ENCODE data around the gene RMND5A.

RMND5A gene

GRCh38 chr2:86768189-86768949, 48.3 kb downstream of the RMND5A start:
- no peak for DNase-seq

GRCh38 chr2:86769838-86770237, 49.7 kb downstream of the RMND5A start:
- no peak for DNase-seq

GRCh38 chr2:86770816-86771301, 50.8 kb downstream of the RMND5A start:
- no peak for DNase-seq

- no peak for DNase-seq
Measured at GRCh38 chr2:86772611-86773010, 52.5 kb downstream of the RMND5A start.

- no peak for DNase-seq
Measured at GRCh38 chr2:86774862-86775261, 54.8 kb downstream of the RMND5A start.

- no peak for DNase-seq
Measured at GRCh38 chr2:86775338-86775737, 55.2 kb downstream of the RMND5A start.

GRCh38 chr2:86776532-86776931, 56.4 kb downstream of the RMND5A start:
- no peak for DNase-seq

GRCh38 chr2:86778957-86779356, 58.9 kb downstream of the RMND5A start:
- DNase-seq, result no peak

GRCh38 chr2:86779971-86780370, 59.9 kb downstream of the RMND5A start:
- DNase-seq, result no peak

GRCh38 chr2:86781363-86781762, 61.3 kb downstream of the RMND5A start:
- DNase-seq, result no peak

- no peak for DNase-seq
Measured at GRCh38 chr2:86782748-86783147, 62.7 kb downstream of the RMND5A start.

GRCh38 chr2:86783615-86784339, 63.7 kb downstream of the RMND5A start:
- DNase-seq, result no peak

GRCh38 chr2:86785456-86785855, 65.4 kb downstream of the RMND5A start:
- DNase-seq, result no peak

GRCh38 chr2:86786001-86786536, 66.0 kb downstream of the RMND5A start:
- no peak for DNase-seq

GRCh38 chr2:86787736-86788135, 67.6 kb downstream of the RMND5A start:
- no peak for DNase-seq

- no peak for DNase-seq
Measured at GRCh38 chr2:86788165-86788564, 68.1 kb downstream of the RMND5A start.

GRCh38 chr2:86788881-86789686, 69.0 kb downstream of the RMND5A start:
- no peak for DNase-seq

- DNase-seq, result no peak
Measured at GRCh38 chr2:86789687-86790133, 69.6 kb downstream of the RMND5A start.

GRCh38 chr2:86790134-86790675, 70.1 kb downstream of the RMND5A start:
- no peak for DNase-seq

- no peak for DNase-seq
Measured at GRCh38 chr2:86790676-86791572, 70.8 kb downstream of the RMND5A start, which contains the start of gene CD8A. CD8A (minus strand) TSS chr2:86790913; CDS start chr2:86790825, 88 bp downstream.

- no peak for DNase-seq
Measured at GRCh38 chr2:86791573-86791972, 71.5 kb downstream of the RMND5A start.

- no peak for DNase-seq
Measured at GRCh38 chr2:86793752-86794151, 73.7 kb downstream of the RMND5A start.

All from stimulated activated CD4-positive, alpha-beta T cell treated with anti-CD3 and anti-CD28 coated beads, Interleukin-12 subunit alpha, Interleukin-12 subunit beta, amount 100 ng/mL, for 4 hours (primary cell).